GM12878 (cell line): ENCODE results near the gene PTS. TPM values are rescaled to one million over a fixed set of nuclear protein-coding genes. Genes with fewer than 3 reads are reported as not detected.

Source experiments
- ATAC-seq: fragments of 200-7000 bp; cut with Tn5 transposase; 3 replicates; pipeline ENCODE4 v1.9.1; 2020; ENCODE audit warnings: mild to moderate bottlenecking, moderate library complexity
- BruUV-seq: library from RNA; stranded (reverse); fragments of 400-500 nt; replicated peaks from 2 replicates; lab custom pipeline; 2021; lab: Mats Ljungman, UMichigan
- CTCF ChIA-PET: fragments of 300-600 bp; sonication (Branson Sonifier 250); formaldehyde crosslinking; extraction: SDS; loops from one replicate; lab custom pipeline; 2021; ENCODE audit warnings: inconsistent platforms; lab: Yijun Ruan, JAX
- POLR2A ChIA-PET: fragments of 350-600 bp; formaldehyde crosslinking; extraction: SDS; loops from one replicate; lab custom pipeline; 2021; ENCODE audit warnings: inconsistent platforms; lab: Charles Lee
- RAD21 ChIA-PET: fragments of 300-600 bp; sonication (Branson Sonifier 250); formaldehyde crosslinking; loops from one replicate; lab custom pipeline; 2023; ENCODE audit warnings: antibody characterized with exemption; ENCODE audit not compliant: unreplicated experiment; lab: Charles Lee
- SMC1A ChIA-PET: fragments of 300-600 bp; sonication (Branson Sonifier 250); formaldehyde crosslinking; loops from one replicate; lab custom pipeline; 2023; ENCODE audit not compliant: unreplicated experiment, uncharacterized antibody; lab: Charles Lee
- DNase-seq: peaks from one replicate; pipeline ENCODE4 v3.0.0-alpha.2; 2011; ENCODE audit warnings: low read depth, low spot score
- FAIRE-seq: peaks from 3 replicates; lab custom pipeline; 2011; peaks lifted over from hg19 to GRCh38; lab: Jason Lieb, UNC
- H2AFZ ChIP-seq: 2 replicates; pipeline ENCODE4 v1.6.0; 2011; ENCODE audit warnings: low read depth, low read length, control low read depth; ENCODE audit not compliant: control insufficient read depth
- H3K27ac ChIP-seq: 2 replicates; pipeline ENCODE4 v1.5.1; 2011; ENCODE audit warnings: control low read depth; ENCODE audit not compliant: control insufficient read depth, insufficient read depth
- H3K27me3 ChIP-seq, 2 experiments: replicated peaks in 1 of 2; 2 replicates each; pipeline versions ENCODE4 v1.6.0 to v1.6.1; 2011; ENCODE audit warnings: low read length in 1 of 2; ENCODE audit not compliant: control insufficient read depth in 2 of 2, insufficient read depth in 2 of 2
- H3K36me3 ChIP-seq, 2 experiments: 2 replicates each; pipeline ENCODE4 v1.5.1; 2011; ENCODE audit warnings: low read length in 1 of 2; ENCODE audit not compliant: control insufficient read depth in 2 of 2, insufficient read depth in 2 of 2
- H3K4me1 ChIP-seq: 2 replicates; pipeline ENCODE4 v1.6.1; 2011; ENCODE audit warnings: mild to moderate bottlenecking, low read length, moderate library complexity, mixed read lengths; ENCODE audit not compliant: control insufficient read depth, insufficient read depth
- H3K4me2 ChIP-seq: 2 replicates; pipeline ENCODE4 v1.6.0; 2011; ENCODE audit warnings: control low read depth; ENCODE audit not compliant: control insufficient read depth, insufficient read depth
- H3K4me3 ChIP-seq: fragments of 200-600 bp; sonication (generic); 2 replicates; pipeline ENCODE4 v1.5.1; 2016
- H3K79me2 ChIP-seq: 2 replicates; pipeline ENCODE4 v1.6.0; 2011; ENCODE audit warnings: low read length; ENCODE audit not compliant: control insufficient read depth, insufficient read depth
- H3K9ac ChIP-seq: 2 replicates; pipeline ENCODE4 v1.8.0; 2011; ENCODE audit warnings: low read length, control low read depth, mixed read lengths; ENCODE audit not compliant: control insufficient read depth, insufficient read depth
- H3K9me3 ChIP-seq: replicated peaks from 3 replicates; pipeline ENCODE4 v1.5.1; 2011; ENCODE audit warnings: mild to moderate bottlenecking, low read length; ENCODE audit not compliant: control insufficient read depth, insufficient read depth
- H4K20me1 ChIP-seq: 2 replicates; pipeline ENCODE4 v1.6.0; 2011; ENCODE audit not compliant: control insufficient read depth, insufficient read depth
- ASH2L ChIP-seq: fragments of 300-600, 200-600 bp; sonication (generic); IDR thresholded peaks from 2 replicates; pipeline ENCODE4 v1.6.1; 2017; ENCODE audit warnings: low read depth, mild to moderate bottlenecking, borderline replicate concordance
- CTCF ChIP-seq, 3 experiments: IDR thresholded peaks in 2 of 3; conservative IDR thresholded peaks in 1 of 3; 2 replicates each; pipeline ENCODE4 v1.5.1; 2011; ENCODE audit warnings: low read depth in 3 of 3, low read length in 3 of 3, mild to moderate bottlenecking in 3 of 3, control low read depth in 2 of 3, moderate library complexity in 2 of 3, inconsistent platforms in 1 of 3, mixed read lengths in 1 of 3; ENCODE audit not compliant: control insufficient read depth in 2 of 3, insufficient read depth in 1 of 3; ENCODE audit errors: extremely low read depth in 1 of 3
- NFYA ChIP-seq: IDR thresholded peaks from 2 replicates; pipeline ENCODE4 v1.6.1; 2011; ENCODE audit warnings: low read depth, mild to moderate bottlenecking, low read length, improper control_type of control experiment, borderline replicate concordance
- RFX5 ChIP-seq: IDR thresholded peaks from 2 replicates; pipeline ENCODE4 v1.6.1; 2011; ENCODE audit warnings: low read depth, low read length, improper control_type of control experiment
- RUNX3 ChIP-seq: IDR thresholded peaks from 2 replicates; pipeline ENCODE4 v1.6.1; 2012; ENCODE audit warnings: low read length, inconsistent platforms
- STAT1 ChIP-seq: fragments of 450-650 bp; conservative IDR thresholded peaks from 2 replicates; pipeline ENCODE4 v1.6.1; 2014; ENCODE audit warnings: antibody characterized with exemption, mild to moderate bottlenecking
- ZNF592 ChIP-seq: fragments of 450-650 bp; IDR thresholded peaks from 2 replicates; pipeline ENCODE4 v1.6.1; 2017; ENCODE audit warnings: mild to moderate bottlenecking, moderate library complexity
- WGBS: methylation state at CpG from one replicate; pipeline ENCODE4 v1.1.6; 2016; ENCODE audit warnings: low lambda C conversion rate; ENCODE audit not compliant: insufficient replicate concordance, insufficient coverage; ENCODE audit errors: missing lambda C conversion rate; 5-methylcytosine and 5-hydroxymethylcytosine counted together
- in situ Hi-C: fragments of 300-500 bp; cut with MboI; formaldehyde crosslinking; loops from 9 replicates; pipeline ENCODE4 v1.14.3; 2018; ENCODE audit warnings: mixed read lengths
- intact Hi-C: fragments of 100-400 bp; cut with micrococcal nuclease; formaldehyde crosslinking; loops from one replicate; pipeline ENCODE4 v1.14.2; 2022; ENCODE audit not compliant: unreplicated experiment
- polyA plus RNA-seq, 11 experiments: library from polyadenylated mRNA; depleted of rRNA in 4 of 11; unstranded in 6 of 11; stranded (reverse) in 5 of 11; fragments of >200 nt; fragmentation: Nextera tagmentation in 4 of 11; fragmentation: Illumina TruSeq in 1 of 11; extraction: Ambion mirVana in 4 of 11; extraction: Trizol in 1 of 11; gene quantifications; 1 replicate in 1 of 11; 2 replicates in 10 of 11; pipeline versions ENCODE4 v1.2.1 to v1.2.3, GENCODE V29; 2011 to 2016; ENCODE audit warnings: inconsistent platforms in 2 of 11, missing spikeins in 2 of 11, low read depth in 1 of 11
- total RNA-seq, 4 experiments: library from RNA; depleted of rRNA in 3 of 4; stranded (reverse); fragments of >200 nt in 3 of 4; fragmentation: Illumina TruSeq in 1 of 4; extraction: Trizol in 1 of 4; gene quantifications; 2 replicates each; pipeline versions ENCODE4 v1.2.1 to v1.2.3, GENCODE V29; 2013 to 2021

PTS gene
- total and polyA plus RNA-seq, 10 of the 15 experiments (the other 5 are each of a cell fraction or from before 2014, with no cell fraction given) = 11.7 to 47.6 (median 15.5) TPM

- ChIA-PET CTCF (no interaction called here), POLR2A (no interaction called here), SMC1A (interaction anchor here (1.5 kb wide), 1 partner anchor 58 kb away, joined by 3 read pairs; no protein-coding TSS in a partner anchor), RAD21 (no interaction called here)
- Histone ChIP-seq H3K4me3 (no peak overlapping the region), H2AFZ (no peak overlapping the region), H3K9me3 (no peaks in the 10 kb centered on the region), H3K27me3 (no peaks in the 10 kb centered on the region), H3K79me2 (no peaks in the 10 kb centered on the region), H3K9ac (no peak overlapping the region), H3K4me1 (peaks cover 8% of the 10 kb centered on the region), H3K4me2 (no peak overlapping the region), H4K20me1 (no peaks in the 10 kb centered on the region), H3K27ac (no peak overlapping the region), H3K36me3 (no peaks in the 10 kb centered on the region)
- FAIRE-seq = no peak
- TF ChIP-seq STAT1 (no peak), ZNF592 (no peak), NFYA (no peak), RFX5 (no peak), CTCF (IDR thresholded peaks at IDR 0.05 in 2 of 3, conservative IDR thresholded peaks at IDR 0.05 in 1 of 3; ENCODE audit: control insufficient read depth in 2 of 3, extremely low read depth in 1 of 3, insufficient read depth in 1 of 3, low read depth in 3 of 3, low read length in 3 of 3) (no peak), RUNX3 (no peak), ASH2L (no peak)
- BruUV-seq = no TSS peak
- 2% methylated on average over 3 of the region's 3 CpGs for WGBS
- intact Hi-C loops = loop anchor here (5.0 to 10.0 kb wide), 3 partner anchors 67 to 244 kb away; partner anchors contain the start of gene DIXDC1
- ATAC-seq = no peak
- in situ Hi-C loops = no loop called here
- DNase-seq = no peak
Measured at GRCh38 chr11:112178936-112179335, 47.3 kb upstream of the PTS start.
